HEK293T (cell line): ENCODE measurements around the gene RNF138.

Experiments used
- ARNT ChIP-seq: fragments of 450-650 bp; IDR thresholded peaks from 2 replicates; pipeline ENCODE4 v1.6.1; 2017; ENCODE audit warnings: mild to moderate bottlenecking
- BHLHE40 ChIP-seq: fragments of 450-650 bp; IDR thresholded peaks from 2 replicates; pipeline ENCODE4 v1.6.1; 2016; ENCODE audit warnings: mild to moderate bottlenecking, moderate library complexity, borderline replicate concordance
- ELF4 ChIP-seq: fragments of 450-650 bp; IDR thresholded peaks from 2 replicates; pipeline ENCODE4 v1.6.1; 2017; ENCODE audit warnings: antibody characterized with exemption
- FOXA1 ChIP-seq: fragments of 450-650 bp; IDR thresholded peaks from 2 replicates; pipeline ENCODE4 v1.6.1; 2016; ENCODE audit warnings: mild to moderate bottlenecking
- FOXK2 ChIP-seq: fragments of 450-650 bp; IDR thresholded peaks from 2 replicates; pipeline ENCODE4 v1.6.1; 2016; ENCODE audit warnings: mild to moderate bottlenecking
- FOXM1 ChIP-seq: fragments of 450-650 bp; IDR thresholded peaks from 2 replicates; pipeline ENCODE4 v1.6.1; 2017; ENCODE audit warnings: mild to moderate bottlenecking, borderline replicate concordance
- HDGF ChIP-seq: fragments of 450-650 bp; IDR thresholded peaks from 2 replicates; pipeline ENCODE4 v1.6.1; 2017; ENCODE audit warnings: antibody characterized with exemption, borderline replicate concordance
- L3MBTL2 ChIP-seq: fragments of 450-650 bp; conservative IDR thresholded peaks from 2 replicates; pipeline ENCODE4 v1.6.1; 2016; ENCODE audit warnings: mild to moderate bottlenecking
- NFRKB ChIP-seq: fragments of 450-650 bp; IDR thresholded peaks from 2 replicates; pipeline ENCODE4 v1.6.1; 2016; ENCODE audit warnings: mild to moderate bottlenecking, moderate library complexity
- PKNOX1 ChIP-seq: fragments of 450-650 bp; IDR thresholded peaks from 2 replicates; pipeline ENCODE4 v1.6.1; 2016
- SP1 ChIP-seq: fragments of 450-650 bp; IDR thresholded peaks from 2 replicates; pipeline ENCODE4 v1.6.1; 2017
- SUZ12 ChIP-seq: fragments of 450-650 bp; IDR thresholded peaks from 2 replicates; pipeline ENCODE4 v1.6.1; 2016; ENCODE audit warnings: mild to moderate bottlenecking
- TARDBP ChIP-seq: fragments of 450-650 bp; IDR thresholded peaks from 2 replicates; pipeline ENCODE4 v1.6.1; 2016
- ZNF384 ChIP-seq: fragments of 450-650 bp; IDR thresholded peaks from 2 replicates; pipeline ENCODE4 v1.6.1; 2016

DNA sequence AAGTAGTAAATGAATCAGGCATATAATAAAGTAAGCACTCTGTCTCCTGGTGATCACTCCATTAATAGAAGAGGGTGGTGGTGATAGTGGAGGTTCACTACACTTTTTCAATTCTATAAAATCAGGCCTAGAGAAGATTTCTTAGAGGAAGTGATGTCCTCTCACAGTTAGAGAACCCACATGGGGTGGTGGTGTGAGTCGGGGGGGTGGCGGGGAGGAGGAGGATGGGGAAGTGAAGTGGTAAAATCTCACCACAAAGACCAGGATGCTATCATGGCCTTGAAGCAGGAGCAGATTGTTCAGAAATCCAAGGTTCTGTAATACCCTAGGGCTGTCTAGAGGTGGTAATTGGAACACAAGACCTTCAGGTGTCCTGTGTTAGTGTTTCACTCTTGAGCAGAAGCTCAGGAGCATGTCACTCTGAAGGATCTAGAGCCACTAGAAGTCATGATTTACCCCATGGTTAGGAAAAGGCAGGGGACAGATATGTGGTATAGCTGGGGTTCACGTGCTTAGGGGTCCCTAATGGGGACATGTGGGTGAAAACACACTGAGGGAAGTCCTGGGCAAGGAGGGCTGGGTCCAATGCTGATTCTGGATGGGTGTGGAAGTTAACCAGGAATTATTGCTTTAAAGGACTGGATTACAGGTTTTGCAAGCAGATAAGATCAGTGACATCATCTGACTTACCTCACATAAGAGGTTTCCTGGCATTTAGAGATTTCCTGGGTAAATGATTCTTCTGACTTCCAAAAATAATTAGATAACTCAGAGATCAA, 42.1 kb upstream of the RNF138 start:
- TF ChIP-seq PKNOX1 (no peak), ELF4 (no peak), FOXK2 (no peak), SUZ12 (no peak), SP1 (no peak), FOXM1 (no peak), TARDBP (no peak), ZNF384 (no peak), BHLHE40 (no peak), FOXA1 (no peak), HDGF (no peak), L3MBTL2 (no peak), ARNT (no peak), NFRKB (no peak)
